M059J (cell line): ENCODE data around the gene SPAG9. TPM values are rescaled to one million over a fixed set of nuclear protein-coding genes. Genes with fewer than 3 reads are reported as not detected.
"Not testable (repeated sequence)": the region's sequence is repeated elsewhere in the genome, so short reads cannot be mapped to it uniquely, and the experiment has no call there.

Experiments
- DNase-seq: peaks from one replicate; pipeline ENCODE4 v3.0.0-alpha.2; 2012; ENCODE audit warnings: low read depth
- total RNA-seq: library from RNA; depleted of rRNA; stranded (reverse); fragments of >200 nt; shearing (Covaris generic); gene quantifications from 2 replicates; pipeline ENCODE4 v1.2.3, GENCODE V29; 2014

SPAG9 gene
- total RNA-seq, 1 experiment from 2014 or later, result 43.9 TPM

- no peak for DNase-seq
These were observed 32.4 kb downstream of the SPAG9 start for GRCh38 chr17:51088287-51088686.

GRCh38 chr17:51087072-51087757 is 33.5 kb downstream of the SPAG9 start:
- DNase-seq, result peak; percentile 19

GRCh38 chr17:51085150-51085805 is 35.4 kb downstream of the SPAG9 start:
- DNase-seq, result peak; percentile 40

- DNase-seq, result no peak
These were observed 36.7 kb downstream of the SPAG9 start for GRCh38 chr17:51083981-51084380.

GRCh38 chr17:51083364-51083763 is 37.3 kb downstream of the SPAG9 start:
- not testable (repeated sequence) for DNase-seq

GRCh38 chr17:51079049-51079448 is 41.6 kb downstream of the SPAG9 start:
- peak; percentile 72 for DNase-seq

- no peak for DNase-seq
These were observed 42.6 kb downstream of the SPAG9 start for GRCh38 chr17:51078009-51078592.

- DNase-seq, result no peak
These were observed 43.8 kb downstream of the SPAG9 start for GRCh38 chr17:51076821-51077220.

- DNase-seq, result no peak
These were observed 49.1 kb downstream of the SPAG9 start for GRCh38 chr17:51071556-51071955.

- DNase-seq, result no peak
These were observed 55.2 kb downstream of the SPAG9 start for GRCh38 chr17:51065466-51065865.

- peak; percentile 48 for DNase-seq
These were observed 56.5 kb downstream of the SPAG9 start for GRCh38 chr17:51064061-51064735.

GRCh38 chr17:51060396-51060795 is 60.3 kb downstream of the SPAG9 start:
- DNase-seq, result peak; percentile 7

GRCh38 chr17:51059781-51060180 is 60.9 kb downstream of the SPAG9 start:
- peak; percentile 58 for DNase-seq

- no peak for DNase-seq
These were observed 63.1 kb downstream of the SPAG9 start for GRCh38 chr17:51057534-51057933.

- peak; percentile 83 for DNase-seq
These were observed 63.7 kb downstream of the SPAG9 start for GRCh38 chr17:51056813-51057510.

- no peak for DNase-seq
These were observed 65.9 kb downstream of the SPAG9 start for GRCh38 chr17:51054748-51055147.

GRCh38 chr17:51052235-51052634 is 68.4 kb downstream of the SPAG9 start:
- DNase-seq, result no peak

GRCh38 chr17:51050291-51051033 is 70.2 kb downstream of the SPAG9 start:
- DNase-seq, result peak; percentile 15

GRCh38 chr17:51046514-51047384 is 73.9 kb downstream of the SPAG9 start:
- DNase-seq, result peak; percentile 64

- no peak for DNase-seq
These were observed 74.6 kb downstream of the SPAG9 start for GRCh38 chr17:51046046-51046445.
